ENCODE measurements around the gene PIK3C2B. TPM values are rescaled to one million over a fixed set of nuclear protein-coding genes. Genes with fewer than 3 reads are reported as not detected.

The PIK3C2B gene
- total and polyA plus RNA-seq, 2 of the 8 experiments (the other 6 are each of a cell fraction or from before 2014, with no cell fraction given), result 20.4 to 36.7 TPM

DNA sequence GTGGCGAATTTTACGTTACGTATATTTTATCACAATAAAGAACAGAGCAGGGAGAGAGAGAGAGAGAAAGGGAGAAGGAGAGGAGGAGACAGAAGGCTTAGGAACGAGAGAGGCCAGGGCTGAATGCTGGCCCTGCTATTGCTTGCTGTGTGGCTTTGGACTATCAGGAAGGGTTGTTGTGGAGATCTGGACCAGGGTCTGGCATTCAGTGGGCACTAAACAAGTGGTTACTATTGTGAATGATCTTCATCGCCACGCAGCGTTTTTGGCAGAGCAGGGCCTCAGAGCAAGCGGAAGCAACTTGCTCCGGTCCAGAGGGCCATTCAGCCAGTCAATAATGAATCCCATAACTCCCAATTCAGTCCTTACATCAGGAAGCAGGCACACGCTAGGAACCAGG lies 26.4 kb downstream of the PIK3C2B start:
- H3K4me3 ChIP-seq (ENCODE audit: extremely low read depth in 1 of 4, insufficient read depth in 2 of 4, low read depth in 3 of 4, low read length in 4 of 4), result no peak overlapping the region
- H3K79me2 ChIP-seq (ENCODE audit: control insufficient read depth in 1 of 2, insufficient read depth in 2 of 2, low read length in 2 of 2), result no peaks in the 10 kb centered on the region
- H3K9ac ChIP-seq (replicated peaks in 1 of 4; ENCODE audit: extremely low read depth in 1 of 4, low read depth in 3 of 4, low read length in 3 of 4), result no peak overlapping the region
- H3K4ac ChIP-seq (replicated peaks; ENCODE audit: insufficient read length, low read depth, low read length), result no peak overlapping the region
- WGBS, 2 experiments (ENCODE audit: extremely low coverage in 1 of 2, insufficient coverage in 1 of 2, insufficient read length in 1 of 2, insufficient replicate concordance in 2 of 2, low coverage in 1 of 2, low lambda C conversion rate in 2 of 2, missing lambda C conversion rate in 1 of 2), result 96% methylated on average over 10 of the region's 10 CpGs; no CpG with 5 or more reads in 1 of the 2 experiments
- H3K27ac ChIP-seq (ENCODE audit: low read depth, low read length), result no peak overlapping the region
- H2BK20ac ChIP-seq (ENCODE audit: low read length), result no peak overlapping the region
- no peak overlapping the region for H3K4me2 ChIP-seq (ENCODE audit: insufficient read depth in 1 of 2, low read depth in 2 of 2, low read length in 2 of 2)
- no peak for FAIRE-seq
- H4K20me1 ChIP-seq (replicated peaks in 1 of 2; ENCODE audit: control insufficient read depth in 1 of 2, insufficient read depth in 2 of 2, low read length in 2 of 2), result no peaks in the 10 kb centered on the region
- no peak overlapping the region for H2BK15ac ChIP-seq (ENCODE audit: low read length)
- no peak overlapping the region for H4K8ac ChIP-seq (ENCODE audit: extremely low read depth, insufficient read depth, low read length)
- no peak for DNase-seq (ENCODE audit: low read depth in 1 of 2, low spot score in 2 of 2)
- no peak overlapping the region for H4K5ac ChIP-seq (ENCODE audit: insufficient read length, low read depth, low read length)
- no peak overlapping the region for H2BK120ac ChIP-seq (replicated peaks; ENCODE audit: low read depth, low read length)
- no peaks in the 10 kb centered on the region; the same call in 1 of the 2 replicates for H3K79me1 ChIP-seq (ENCODE audit: low read depth, low read length)
- H4K91ac ChIP-seq (replicated peaks; ENCODE audit: insufficient read length, low read length), result no peak overlapping the region
- no peak overlapping the region for H3K14ac ChIP-seq (ENCODE audit: insufficient read length)
- H3K36me3 ChIP-seq (ENCODE audit: control insufficient read depth in 2 of 4, insufficient read depth in 4 of 4, low read length in 3 of 4), result peaks cover 0 to 2% (median under 1%) of the 10 kb centered on the region in 4 experiments; a peak in 4 of 8 replicates
- H2BK5ac ChIP-seq (ENCODE audit: low read depth, low read length), result no peak overlapping the region
- H3K23ac ChIP-seq (ENCODE audit: insufficient read length), result no peak overlapping the region
- H2AFZ ChIP-seq (ENCODE audit: low read length), result no peak overlapping the region
- H3K4me1 ChIP-seq (replicated peaks in 1 of 4; ENCODE audit: control insufficient read depth in 3 of 4, insufficient read depth in 4 of 4, low read length in 3 of 4), result peaks cover 0 to 5% (median 1%) of the 10 kb centered on the region in 4 experiments; a peak in 3 of 7 replicates
- no peaks in the 10 kb centered on the region for H3K27me3 ChIP-seq (replicated peaks in 1 of 4; ENCODE audit: control insufficient read depth in 3 of 4, extremely low read depth in 1 of 4, insufficient read depth in 3 of 4, low read length in 3 of 4)
- POLR2A ChIA-PET (ENCODE audit: partially characterized antibody), result no interaction called here
- H3K9me3 ChIP-seq (ENCODE audit: insufficient read depth in 2 of 2, low read depth in 1 of 2, low read length in 1 of 2), result no peaks in the 10 kb centered on the region
- H3K18ac ChIP-seq (ENCODE audit: extremely low read depth, low read length), result peak overlapping the region; percentile 60; the same call in 1 of the 2 replicates
- no peaks in the 10 kb centered on the region for H3K23me2 ChIP-seq (ENCODE audit: low read depth, low read length)
- no peak overlapping the region for H2AK5ac ChIP-seq (ENCODE audit: low read depth, low read length)
- H3K56ac ChIP-seq (replicated peaks; ENCODE audit: insufficient read length, low read depth, low read length), result no peak overlapping the region
- CTCF ChIA-PET (ENCODE audit: partially characterized antibody), result interaction anchor here (47.3 kb wide), 1 partner anchor 28 kb away, joined by 2124 read pairs; the partner anchor contains the start of genes MDM4 and PIK3C2B
- H2BK12ac ChIP-seq (ENCODE audit: low read depth, low read length), result no peak overlapping the region
- TF ChIP-seq TAF1 (IDR thresholded peaks at IDR 0.05; ENCODE audit: low read depth, low read length) (no peak), JUN (IDR thresholded peaks at IDR 0.05; ENCODE audit: low read depth, low read length) (no peak), MAX (IDR thresholded peaks at IDR 0.05) (no peak), RNF2 (IDR thresholded peaks at IDR 0.05; ENCODE audit: borderline replicate concordance, low read depth, low read length, missing control alignments, poor library complexity, severe bottlenecking) (no peak), BRCA1 (IDR thresholded peaks at IDR 0.05; ENCODE audit: low read depth, low read length) (no peak), TAF7 (optimal IDR thresholded peaks at IDR 0.05; ENCODE audit: borderline replicate concordance, low read depth, low read length) (no peak), RFX5 (IDR thresholded peaks at IDR 0.05; ENCODE audit: borderline replicate concordance, low read depth, low read length) (no peak), SIRT6 (IDR thresholded peaks at IDR 0.05; ENCODE audit: low read length) (no peak), ASH2L (IDR thresholded peaks at IDR 0.05; ENCODE audit: low read length) (no peak), RBBP5 (IDR thresholded peaks at IDR 0.05; ENCODE audit: borderline replicate concordance, low read depth, low read length) (no peak), JUND (IDR thresholded peaks at IDR 0.05; ENCODE audit: low read length) (no peak), KDM5A (IDR thresholded peaks at IDR 0.05; ENCODE audit: low read length) (no peak), SIX5 (IDR thresholded peaks at IDR 0.05; ENCODE audit: low read depth, low read length) (no peak), SAP30 (IDR thresholded peaks at IDR 0.05; ENCODE audit: insufficient read depth, insufficient replicate concordance, low read length) (no peak), CHD1 (IDR thresholded peaks at IDR 0.05; ENCODE audit: low read depth, low read length) (no peak)
